Kidney epithelial cell (primary cell): Measurements from ENCODE around the gene NKX1-1. TPM values are rescaled to one million over a fixed set of nuclear protein-coding genes. Genes with fewer than 3 reads are reported as not detected.

Source experiments
- DNase-seq: peaks from one replicate; pipeline ENCODE4 v3.0.0-alpha.2; 2010; ENCODE audit warnings: low read depth
- H3K27me3 ChIP-seq: 2 replicates; pipeline ENCODE4 v1.6.0; 2011; ENCODE audit warnings: low read length; ENCODE audit not compliant: control insufficient read depth, insufficient read depth
- H3K36me3 ChIP-seq: 2 replicates; pipeline ENCODE4 v1.5.1; 2011; ENCODE audit warnings: low read length; ENCODE audit not compliant: control insufficient read depth, insufficient read depth
- H3K4me3 ChIP-seq: 2 replicates; pipeline ENCODE4 v1.5.1; 2011; ENCODE audit warnings: low read depth, mild to moderate bottlenecking, control low read depth, low read length
- CTCF ChIP-seq: IDR thresholded peaks from 2 replicates; pipeline ENCODE4 v1.5.1; 2011; ENCODE audit warnings: mild to moderate bottlenecking, moderate library complexity, low read length, control low read depth, inconsistent platforms; ENCODE audit not compliant: insufficient read depth, poor library complexity, severe bottlenecking
- total RNA-seq: library from RNA; depleted of rRNA; stranded (reverse); fragments of >200 nt; gene quantifications from 2 replicates; pipeline ENCODE4 v1.2.3, GENCODE V29; 2015

The NKX1-1 gene
- total RNA-seq, 1 donor from 2014 or later, result not detected

DNA sequence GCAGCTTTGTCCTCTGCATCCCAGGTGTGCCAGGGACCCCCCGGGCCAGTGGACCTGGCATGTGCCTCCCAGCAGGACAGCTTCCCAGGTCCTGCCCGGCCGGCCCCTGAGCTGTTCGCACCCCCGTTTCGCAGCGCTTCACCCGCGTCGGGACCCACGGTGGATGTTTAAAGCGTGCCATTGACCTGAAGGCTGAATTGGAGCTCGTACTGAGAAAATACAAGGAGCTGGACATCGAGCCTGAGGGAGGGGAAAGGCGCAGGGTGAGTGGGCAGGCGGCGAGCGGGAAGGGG is 51.3 kb downstream of the NKX1-1 start:
- no peaks in the 10 kb centered on the region for H3K27me3 ChIP-seq
- no peak for TF ChIP-seq CTCF
- DNase-seq, result no peak
- no peaks in the 10 kb centered on the region for H3K36me3 ChIP-seq
- no peak overlapping the region for H3K4me3 ChIP-seq

GRCh38 chr4:1354136-1354982 is 51.9 kb downstream of the NKX1-1 start:
- no peak for TF ChIP-seq CTCF
- Histone ChIP-seq H3K27me3 (no peaks in the 10 kb centered on the region), H3K4me3 (no peak overlapping the region), H3K36me3 (no peaks in the 10 kb centered on the region)
- no peak for DNase-seq

GRCh38 chr4:1353186-1354055 is 52.8 kb downstream of the NKX1-1 start:
- no peak overlapping the region for H3K4me3 ChIP-seq
- no peaks in the 10 kb centered on the region for H3K27me3 ChIP-seq
- H3K36me3 ChIP-seq, result no peaks in the 10 kb centered on the region
- no peak for TF ChIP-seq CTCF
- no peak for DNase-seq

Other genes with a start within 250 kb of the NKX1-1 start
- 9.7 and 10.9 TPM in 2 replicates for gene SPON2, start 233.9 kb downstream of the NKX1-1 start, total RNA-seq
- 170 and 195 TPM in 2 replicates for gene CTBP1, start 157.3 kb downstream of the NKX1-1 start, total RNA-seq
- gene MAEA, start 116.6 kb downstream of the NKX1-1 start, total RNA-seq, result 79.1 and 88.7 TPM in 2 replicates
- 13.0 and 13.5 TPM in 2 replicates for gene UVSSA, start 59.2 kb downstream of the NKX1-1 start, total RNA-seq